OCI-LY3 (cell line): ENCODE measurements around the gene SMAD6.

Source experiments
- H2AFZ ChIP-seq: fragments of 200-600, 300-600 bp; shearing (Covaris generic); 2 replicates; pipeline ENCODE4 v1.6.0; 2014; ENCODE audit warnings: antibody characterized with exemption, low read depth, low read length
- H3K27ac ChIP-seq: fragments of 200-600, 300-600 bp; sonication (generic); 2 replicates; pipeline ENCODE4 v1.5.1; 2014; ENCODE audit warnings: mild to moderate bottlenecking, low read length, moderate library complexity, mixed read lengths
- H3K27me3 ChIP-seq: fragments of 200-600, 300-600 bp; sonication (generic); 2 replicates; pipeline ENCODE4 v1.6.1; 2014; ENCODE audit warnings: low read depth, low read length, mixed read lengths
- H3K36me3 ChIP-seq: fragments of 200-600, 300-600 bp; sonication (generic); replicated peaks from 2 replicates; pipeline ENCODE3; 2014; ENCODE audit warnings: low read depth, low read length, mixed read lengths
- H3K4me1 ChIP-seq: fragments of 300-600, 200-600 bp; sonication (generic); 2 replicates; pipeline ENCODE4 v1.6.1; 2014; ENCODE audit warnings: low read length, mixed read lengths
- H3K4me2 ChIP-seq: fragments of 200-600, 300-600 bp; sonication (generic); 2 replicates; pipeline ENCODE4 v1.6.1; 2014; ENCODE audit warnings: low read length, mixed read lengths
- H3K4me3 ChIP-seq: fragments of 300-600, 200-600 bp; sonication (generic); 2 replicates; pipeline ENCODE4 v1.5.1; 2014; ENCODE audit warnings: antibody characterized with exemption, mild to moderate bottlenecking, low read length, moderate library complexity
- H3K79me2 ChIP-seq: fragments of 300-600, 200-600 bp; shearing (Covaris generic); 2 replicates; pipeline ENCODE4 v1.6.1; 2014; ENCODE audit warnings: mild to moderate bottlenecking, low read length, mixed read lengths
- H3K9ac ChIP-seq: fragments of 300-600, 200-600 bp; shearing (Covaris generic); 2 replicates; pipeline ENCODE4 v1.6.0; 2014; ENCODE audit warnings: mild to moderate bottlenecking, low read length, moderate library complexity
- H3K9me3 ChIP-seq: fragments of 200-600, 300-600 bp; shearing (Covaris generic); 2 replicates; pipeline ENCODE4 v1.6.1; 2014; ENCODE audit warnings: low read length, mixed read lengths; ENCODE audit not compliant: insufficient read depth
- H4K20me1 ChIP-seq: fragments of 200-600, 300-600 bp; sonication (generic); 2 replicates; pipeline ENCODE4 v1.6.1; 2016; ENCODE audit warnings: low read length, mixed read lengths; ENCODE audit not compliant: insufficient read depth
- EZH2phosphoT487 ChIP-seq: fragments of 200-600 bp; shearing (Covaris generic); IDR thresholded peaks from 2 replicates; pipeline ENCODE4 v1.6.1; 2018; ENCODE audit warnings: antibody characterized with exemption, mixed run types, low read depth
- TF ChIP-seq, protein P1 (sequence below): fragments of 200-600, 300-600 bp; sonication (generic); IDR thresholded peaks from 2 replicates; pipeline ENCODE4 v1.5.1; 2014; ENCODE audit warnings: antibody characterized with exemption, low read length, low read depth

SMAD6 gene

DNA sequence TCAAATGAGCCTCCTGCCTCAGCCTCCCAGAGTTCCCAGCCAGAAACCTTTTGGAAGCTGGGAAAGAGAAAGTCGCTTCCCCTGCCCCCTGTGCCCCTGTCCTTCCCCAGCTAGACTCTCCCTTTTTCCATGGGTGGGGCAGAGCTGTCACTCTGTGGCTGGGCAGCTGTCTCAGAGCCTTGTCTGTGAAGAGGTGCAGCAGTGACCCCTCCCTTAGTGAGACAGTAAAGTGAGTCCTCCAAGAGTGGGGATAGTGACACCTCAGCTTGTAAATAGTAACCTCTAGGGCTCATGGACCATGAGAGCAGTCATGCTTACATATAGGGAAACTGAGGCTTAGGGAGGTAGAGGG lies 76.3 kb downstream of the SMAD6 start:
- no peak overlapping the region for H3K9ac ChIP-seq
- peaks cover 10% of the 10 kb centered on the region; the same call in 1 of the 2 replicates for H3K4me1 ChIP-seq
- TF ChIP-seq EZH2phosphoT487: no peak
- no peak overlapping the region for H3K4me3 ChIP-seq
- no peaks in the 10 kb centered on the region for H3K79me2 ChIP-seq
- no peaks in the 10 kb centered on the region for H3K36me3 ChIP-seq
- no peak overlapping the region for H3K27ac ChIP-seq
- H3K4me2 ChIP-seq: no peak overlapping the region
- no peaks in the 10 kb centered on the region for H4K20me1 ChIP-seq
- no peaks in the 10 kb centered on the region for H3K27me3 ChIP-seq
- no peaks in the 10 kb centered on the region for H3K9me3 ChIP-seq
- H2AFZ ChIP-seq: no peak overlapping the region

DNA sequence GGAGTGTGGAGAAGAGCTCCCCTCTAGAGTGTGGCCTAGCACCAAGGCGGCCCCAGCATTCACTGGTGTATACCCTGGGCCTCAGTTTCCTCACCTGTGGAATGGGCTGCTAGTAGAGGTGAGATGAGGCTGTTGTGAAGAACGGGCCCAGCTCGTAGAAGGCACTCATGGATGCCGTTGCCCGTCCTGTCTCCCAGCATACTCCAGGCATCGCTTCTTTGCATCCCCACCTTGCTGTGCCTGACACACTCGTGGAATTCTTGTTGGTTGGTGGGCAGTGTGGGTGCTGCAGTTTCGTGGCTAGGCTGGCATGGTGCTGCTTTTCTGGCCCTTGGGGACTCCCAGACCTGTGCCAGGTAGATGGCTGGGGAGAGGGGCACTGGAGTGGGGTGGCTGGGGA lies 76.7 kb downstream of the SMAD6 start:
- Histone ChIP-seq H3K36me3 (no peaks in the 10 kb centered on the region), H3K27me3 (no peaks in the 10 kb centered on the region), H3K27ac (no peak overlapping the region), H3K4me2 (no peak overlapping the region), H2AFZ (no peak overlapping the region), H3K4me3 (no peak overlapping the region), H3K9ac (no peak overlapping the region), H3K9me3 (no peaks in the 10 kb centered on the region), H3K79me2 (no peaks in the 10 kb centered on the region), H4K20me1 (no peaks in the 10 kb centered on the region), H3K4me1 (peaks cover 10% of the 10 kb centered on the region; the same call in 1 of the 2 replicates)
- TF ChIP-seq, protein P1, sequence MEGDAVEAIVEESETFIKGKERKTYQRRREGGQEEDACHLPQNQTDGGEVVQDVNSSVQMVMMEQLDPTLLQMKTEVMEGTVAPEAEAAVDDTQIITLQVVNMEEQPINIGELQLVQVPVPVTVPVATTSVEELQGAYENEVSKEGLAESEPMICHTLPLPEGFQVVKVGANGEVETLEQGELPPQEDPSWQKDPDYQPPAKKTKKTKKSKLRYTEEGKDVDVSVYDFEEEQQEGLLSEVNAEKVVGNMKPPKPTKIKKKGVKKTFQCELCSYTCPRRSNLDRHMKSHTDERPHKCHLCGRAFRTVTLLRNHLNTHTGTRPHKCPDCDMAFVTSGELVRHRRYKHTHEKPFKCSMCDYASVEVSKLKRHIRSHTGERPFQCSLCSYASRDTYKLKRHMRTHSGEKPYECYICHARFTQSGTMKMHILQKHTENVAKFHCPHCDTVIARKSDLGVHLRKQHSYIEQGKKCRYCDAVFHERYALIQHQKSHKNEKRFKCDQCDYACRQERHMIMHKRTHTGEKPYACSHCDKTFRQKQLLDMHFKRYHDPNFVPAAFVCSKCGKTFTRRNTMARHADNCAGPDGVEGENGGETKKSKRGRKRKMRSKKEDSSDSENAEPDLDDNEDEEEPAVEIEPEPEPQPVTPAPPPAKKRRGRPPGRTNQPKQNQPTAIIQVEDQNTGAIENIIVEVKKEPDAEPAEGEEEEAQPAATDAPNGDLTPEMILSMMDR: no peak
- no peak for TF ChIP-seq EZH2phosphoT487

DNA sequence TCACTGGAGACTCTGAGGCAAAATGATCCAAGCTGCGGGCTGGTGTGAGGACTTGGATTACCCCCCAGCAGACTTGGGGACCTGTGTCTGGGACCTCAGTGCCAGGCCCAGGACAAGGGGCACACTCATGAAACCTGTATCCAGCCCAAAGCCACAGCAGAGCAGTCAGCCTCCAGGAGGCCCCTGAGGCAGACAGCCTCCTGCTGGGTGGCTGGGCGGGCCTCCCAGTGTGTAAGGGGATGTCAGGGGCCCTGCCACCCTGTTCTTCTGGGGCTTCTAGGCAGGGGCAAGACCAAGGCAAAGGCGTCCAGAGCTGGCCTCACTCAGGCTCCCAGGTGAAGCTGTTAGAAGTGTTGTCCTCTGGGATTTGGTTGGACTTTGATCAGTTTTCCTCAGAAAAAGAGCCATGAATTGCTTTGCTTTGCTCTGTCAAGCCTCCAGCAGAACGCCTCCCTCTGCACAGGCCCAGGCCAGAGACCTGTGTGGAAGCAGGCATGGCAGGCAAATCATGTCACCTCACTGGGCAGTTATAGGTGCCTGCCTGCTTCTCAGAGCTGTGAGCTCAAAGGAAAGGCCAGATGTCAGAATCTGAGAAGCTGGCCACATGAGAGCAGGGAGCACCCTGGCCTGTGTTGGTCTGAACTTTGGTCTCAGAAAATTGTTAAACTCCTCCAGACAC lies 77.4 kb downstream of the SMAD6 start:
- H3K4me2 ChIP-seq: no peak overlapping the region
- H3K9me3 ChIP-seq: no peaks in the 10 kb centered on the region

DNA sequence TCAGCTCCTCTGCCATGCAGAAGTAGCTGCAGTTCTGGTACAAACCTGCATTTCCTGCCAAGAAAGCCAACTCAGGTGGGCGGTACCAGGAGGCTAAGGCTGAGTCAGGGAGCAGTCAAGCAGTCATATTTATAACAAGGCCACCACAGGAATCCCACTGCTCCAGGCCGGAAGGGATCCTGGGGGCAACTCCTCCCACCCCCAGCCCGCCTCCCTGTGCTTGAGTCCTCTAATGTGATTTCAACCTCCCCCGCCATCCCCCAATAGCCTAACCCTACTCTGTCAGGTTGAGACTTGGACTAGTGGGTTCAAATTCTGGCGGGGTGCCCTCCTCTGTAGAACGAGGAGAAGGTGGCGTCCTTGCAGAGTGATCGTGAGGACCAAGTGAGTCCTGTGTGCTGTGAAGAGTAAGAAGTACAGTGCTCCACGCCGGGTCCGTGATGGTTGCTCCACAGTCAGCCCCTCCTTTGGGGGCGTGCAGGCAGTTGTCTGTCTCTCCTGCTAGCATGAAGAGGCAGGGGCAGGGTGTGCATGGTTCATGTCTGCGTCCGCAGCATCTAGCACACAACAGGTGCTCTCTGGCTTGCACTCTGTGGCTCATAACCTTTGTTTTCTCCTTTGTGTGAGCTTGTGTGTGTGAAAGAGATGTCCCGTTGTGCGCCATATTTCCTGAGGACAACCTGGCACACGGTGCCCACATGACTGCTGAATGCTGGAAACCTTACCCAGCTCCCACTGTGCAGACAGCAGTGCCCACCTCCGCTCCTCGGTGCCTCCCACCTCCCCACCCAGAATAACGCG lies 78.3 kb downstream of the SMAD6 start:
- Histone ChIP-seq H3K4me2 (no peak overlapping the region), H3K27ac (no peak overlapping the region), H4K20me1 (no peaks in the 10 kb centered on the region), H3K36me3 (no peaks in the 10 kb centered on the region), H3K4me3 (no peak overlapping the region), H3K27me3 (no peaks in the 10 kb centered on the region), H3K4me1 (peaks cover 8% of the 10 kb centered on the region; the same call in 1 of the 2 replicates), H3K9me3 (no peaks in the 10 kb centered on the region), H3K9ac (no peak overlapping the region), H3K79me2 (no peaks in the 10 kb centered on the region), H2AFZ (no peak overlapping the region)
- no peak for TF ChIP-seq EZH2phosphoT487
- TF ChIP-seq, protein P1: no peak

More for the DNA sequence above, 77.4 kb downstream of the SMAD6 start:
- H3K36me3 ChIP-seq: no peaks in the 10 kb centered on the region
- no peaks in the 10 kb centered on the region for H3K79me2 ChIP-seq
- H2AFZ ChIP-seq: no peak overlapping the region
- H3K9ac ChIP-seq: no peak overlapping the region
- H3K4me1 ChIP-seq: peaks cover 10% of the 10 kb centered on the region; the same call in 1 of the 2 replicates
- no peaks in the 10 kb centered on the region for H3K27me3 ChIP-seq
- no peak overlapping the region for H3K4me3 ChIP-seq
- TF ChIP-seq EZH2phosphoT487: no peak
- TF ChIP-seq, protein P1: no peak
- no peak overlapping the region for H3K27ac ChIP-seq
- no peaks in the 10 kb centered on the region for H4K20me1 ChIP-seq
